GM20431 (cell line): ENCODE data around the gene TRAPPC6A.

Experiments
- in situ Hi-C: fragments of 300-500 bp; cut with MseI, MboI; formaldehyde crosslinking; loops from one replicate; pipeline ENCODE4 v1.15.0; 2020; ENCODE audit warnings: low sequenced_read_pairs; ENCODE audit not compliant: unreplicated experiment

TRAPPC6A gene

DNA sequence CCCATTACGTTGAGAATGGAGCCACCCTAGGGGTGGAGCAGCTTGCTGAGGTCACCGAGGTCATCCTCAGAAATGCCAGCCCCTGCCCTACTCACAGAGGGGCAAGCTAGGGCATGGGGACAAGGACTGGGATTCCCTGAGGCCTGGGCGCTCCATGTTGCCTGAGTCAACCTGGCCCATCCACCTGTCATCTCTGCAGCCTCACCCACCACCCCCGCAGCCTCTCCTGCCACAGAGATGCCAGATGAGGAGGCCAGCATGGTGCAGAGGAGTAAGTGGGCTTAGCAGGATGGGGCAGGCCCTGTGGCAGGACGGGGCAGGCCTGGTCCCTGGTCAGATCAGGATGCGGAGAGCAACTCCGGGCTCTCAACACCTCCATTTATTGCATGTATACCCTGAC lies 26.7 kb downstream of the TRAPPC6A start:
- in situ Hi-C loops: no loop called here

- in situ Hi-C loops: no loop called here
These were observed 27.2 kb downstream of the TRAPPC6A start for GRCh38 chr19:45150751-45151281.

DNA sequence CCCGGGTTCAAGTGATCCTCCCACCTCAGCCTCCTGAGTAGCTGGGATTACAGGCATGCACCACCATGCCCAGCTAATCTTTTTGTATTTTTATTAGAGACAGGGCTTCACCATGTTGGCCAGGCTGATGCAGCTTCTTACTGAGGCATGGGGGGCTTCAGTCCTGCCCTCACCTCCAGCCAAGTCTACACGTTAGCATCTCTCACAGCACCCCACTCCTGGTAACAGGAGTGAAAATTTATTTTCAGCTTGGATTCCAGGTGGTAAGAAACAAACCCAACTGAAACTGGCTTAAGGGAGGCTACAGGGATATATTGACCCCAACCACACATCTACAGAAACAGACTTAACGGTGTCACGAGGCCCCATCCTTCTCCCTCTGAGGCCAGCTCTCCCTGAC lies 27.9 kb downstream of the TRAPPC6A start:
- in situ Hi-C loops: no loop called here

DNA sequence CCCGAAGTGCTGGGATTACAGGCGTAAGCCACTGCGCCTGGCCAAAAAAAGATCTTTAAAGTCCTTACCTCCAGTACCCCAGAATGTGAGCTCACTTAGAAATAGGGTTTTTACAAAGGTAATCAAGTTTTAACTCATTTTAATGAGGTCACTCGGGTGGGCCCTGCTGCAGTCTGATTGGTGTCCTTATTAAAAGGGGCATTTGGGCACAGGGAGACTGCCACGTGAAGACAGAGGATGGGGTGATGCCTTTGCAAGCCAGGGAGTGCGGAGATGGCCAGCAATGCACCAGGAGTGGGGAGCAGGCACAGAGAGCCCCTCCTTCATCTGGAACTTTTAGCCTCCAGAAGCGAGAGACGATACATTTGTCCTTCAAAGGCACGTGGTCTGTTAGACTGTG lies 28.9 kb downstream of the TRAPPC6A start:
- in situ Hi-C loops: no loop called here

DNA sequence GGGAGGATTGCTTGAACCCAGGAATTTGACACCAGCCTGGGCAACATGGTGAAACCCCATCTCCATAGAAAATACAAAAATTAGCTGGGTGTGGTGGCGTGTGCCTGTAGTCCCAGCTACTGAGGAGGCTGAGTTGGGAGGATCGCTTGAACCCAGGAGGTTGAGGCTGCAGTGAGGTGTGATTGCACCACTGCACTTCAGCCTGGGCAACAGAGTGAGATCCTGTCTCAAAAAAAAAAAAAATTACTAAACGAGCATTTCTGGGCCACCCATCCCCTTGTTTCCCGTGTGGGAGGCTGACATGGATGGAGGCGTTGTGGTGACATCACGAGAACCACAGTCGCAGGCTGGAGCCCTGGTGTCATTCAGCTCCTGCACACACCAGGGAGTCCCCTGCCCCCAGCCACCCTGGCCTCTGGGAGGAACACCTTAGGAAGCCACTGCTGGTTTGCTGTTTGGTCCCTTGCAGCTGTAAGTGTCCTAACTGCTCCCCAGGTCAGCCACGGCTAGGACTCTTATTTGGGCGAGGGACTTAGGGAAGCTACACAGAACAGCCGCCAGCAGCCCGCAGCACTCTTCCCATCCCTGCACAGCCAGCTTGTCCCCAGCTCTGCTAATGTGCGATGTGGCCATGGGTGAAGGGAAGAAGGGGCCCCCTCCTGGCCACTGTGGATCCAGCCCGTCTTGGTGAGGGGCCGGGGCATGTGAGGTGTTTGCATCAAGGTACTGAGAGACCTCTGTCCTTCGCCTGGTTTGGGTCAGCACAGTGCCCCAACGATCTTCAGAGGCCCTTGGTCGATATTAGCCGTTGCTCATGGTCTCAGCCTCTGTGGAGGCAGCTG lies 30.0 kb downstream of the TRAPPC6A start:
- in situ Hi-C loops: no loop called here

DNA sequence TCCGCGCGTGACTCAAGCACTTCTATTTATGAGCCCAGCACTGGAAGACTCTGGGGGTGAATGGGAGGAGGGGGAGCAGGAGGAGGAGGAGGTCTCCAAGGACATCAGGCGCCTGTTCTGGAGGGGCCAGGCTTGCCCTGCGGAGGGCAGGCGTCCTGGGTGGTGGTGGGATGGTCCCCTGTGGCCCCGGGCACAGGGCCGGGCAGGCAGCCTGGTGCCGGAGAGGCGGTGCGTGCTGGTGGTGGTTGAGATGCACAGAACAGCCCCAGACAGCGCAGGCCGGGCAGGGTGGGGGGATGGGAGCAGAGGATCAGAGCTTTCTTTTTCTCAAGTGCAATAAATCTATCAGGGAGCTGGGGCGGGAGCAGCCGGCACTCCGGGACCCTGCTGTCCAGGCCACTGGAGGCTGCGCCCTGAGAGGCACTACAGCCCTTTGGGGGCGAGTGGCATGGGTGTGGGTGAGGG lies 31.3 kb downstream of the TRAPPC6A start:
- in situ Hi-C loops: no loop called here

- in situ Hi-C loops: no loop called here
These were observed 31.8 kb downstream of the TRAPPC6A start for GRCh38 chr19:45146251-45146650.

GRCh38 chr19:45145270-45146189 lies 32.5 kb downstream of the TRAPPC6A start:
- in situ Hi-C loops: no loop called here

DNA sequence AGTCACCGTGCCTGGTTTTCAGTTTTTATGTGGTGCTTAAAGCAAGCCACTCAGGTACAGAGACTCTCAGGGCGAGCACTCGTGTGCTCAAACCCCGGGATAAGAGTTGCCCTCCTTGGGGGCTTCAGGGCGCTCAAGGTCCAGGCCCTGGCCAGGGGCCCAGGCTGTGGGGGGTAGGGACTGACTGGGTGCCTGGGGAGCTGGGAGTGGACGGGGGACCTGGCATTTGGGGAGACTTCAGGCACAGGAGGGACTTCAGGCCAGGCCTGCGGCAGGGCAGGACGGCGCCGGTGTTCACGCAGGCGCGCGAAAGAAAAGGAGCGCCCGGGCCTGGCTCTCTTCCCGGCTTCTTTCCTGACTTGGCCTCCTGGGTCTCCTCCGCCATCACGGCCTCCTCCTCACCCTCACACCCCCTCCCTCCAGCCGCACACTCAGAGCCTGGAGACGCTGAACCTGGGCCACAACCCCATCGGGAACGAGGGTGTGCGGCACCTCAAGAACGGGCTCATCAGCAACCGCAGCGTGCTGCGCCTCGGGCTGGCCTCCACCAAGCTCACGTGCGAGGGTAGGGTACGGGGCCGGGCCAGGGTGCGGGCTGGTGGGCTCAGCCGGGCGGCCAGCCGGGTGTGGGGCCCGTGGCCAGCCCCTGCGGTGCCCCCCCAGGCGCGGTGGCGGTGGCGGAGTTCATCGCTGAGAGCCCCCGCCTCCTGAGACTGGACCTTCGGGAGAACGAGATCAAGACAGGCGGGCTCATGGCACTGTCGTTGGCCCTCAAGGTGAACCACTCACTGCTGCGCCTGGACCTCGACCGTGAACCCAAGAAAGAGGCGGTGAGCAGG lies 33.4 kb downstream of the TRAPPC6A start:
- in situ Hi-C loops: no loop called here

GRCh38 chr19:45142726-45143110 lies 35.3 kb downstream of the TRAPPC6A start:
- in situ Hi-C loops: no loop called here

DNA sequence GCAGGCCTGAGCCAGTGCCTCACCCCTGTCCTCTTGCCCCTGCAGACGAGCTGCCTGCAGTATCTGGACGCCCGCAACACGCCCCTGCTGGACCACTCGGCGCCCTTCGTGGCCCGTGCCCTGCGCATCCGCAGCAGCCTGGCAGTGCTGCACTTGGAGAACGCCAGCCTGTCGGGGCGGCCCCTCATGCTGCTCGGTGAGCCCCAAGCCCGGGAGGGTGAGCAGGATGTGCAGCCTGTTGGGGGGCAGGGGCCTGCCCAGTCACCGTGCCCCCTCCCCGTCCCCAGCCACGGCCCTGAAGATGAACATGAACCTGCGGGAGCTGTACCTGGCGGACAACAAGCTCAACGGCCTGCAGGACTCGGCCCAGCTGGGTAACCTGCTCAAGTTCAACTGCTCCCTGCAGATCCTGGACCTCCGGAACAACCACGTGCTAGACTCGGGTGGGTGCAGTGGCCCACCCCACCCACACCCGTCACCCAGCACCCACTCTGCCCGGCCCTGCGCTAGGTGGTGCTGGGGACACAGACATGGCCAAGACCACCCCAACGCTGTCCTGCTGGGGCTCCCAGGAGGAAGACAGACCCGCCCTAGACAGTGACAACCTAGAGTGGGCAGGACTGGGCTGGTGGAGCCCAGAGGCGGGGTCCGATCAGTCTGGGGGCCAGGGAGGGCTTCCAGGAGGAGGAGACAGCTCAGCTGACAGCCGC lies 35.9 kb downstream of the TRAPPC6A start:
- in situ Hi-C loops: no loop called here

DNA sequence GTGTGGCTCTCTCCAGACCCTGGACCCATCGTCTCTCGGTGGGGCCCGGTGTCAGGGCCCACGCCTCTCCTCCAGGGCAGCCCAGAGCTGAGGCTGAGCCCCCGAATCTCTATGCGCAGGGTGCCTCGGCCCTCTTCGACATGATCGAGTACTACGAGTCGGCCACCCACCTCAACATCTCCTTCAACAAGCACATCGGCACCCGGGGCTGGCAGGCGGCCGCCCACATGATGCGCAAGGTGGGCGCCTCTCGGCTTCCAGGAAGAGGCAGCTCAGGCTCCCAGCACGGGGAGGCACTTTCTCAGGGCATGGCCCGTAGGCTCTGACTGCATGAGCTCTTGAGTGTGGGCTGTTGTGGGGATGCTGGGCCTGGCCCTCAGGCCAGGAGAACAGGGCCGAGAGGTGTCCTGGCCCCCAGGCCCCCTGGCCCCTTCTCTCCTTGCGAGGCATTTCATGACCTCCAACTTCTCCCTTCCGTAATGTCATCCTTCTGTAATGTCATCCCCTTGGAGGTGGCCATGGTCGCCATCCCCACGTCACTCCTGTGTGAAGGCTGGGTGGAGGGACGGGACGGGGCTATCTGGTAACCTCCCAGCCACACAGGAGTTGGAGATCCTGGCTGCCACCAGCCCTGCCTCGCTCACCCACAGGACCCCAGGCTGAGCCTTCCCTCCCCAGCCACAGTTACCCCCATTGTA lies 36.7 kb downstream of the TRAPPC6A start:
- in situ Hi-C loops: no loop called here

DNA sequence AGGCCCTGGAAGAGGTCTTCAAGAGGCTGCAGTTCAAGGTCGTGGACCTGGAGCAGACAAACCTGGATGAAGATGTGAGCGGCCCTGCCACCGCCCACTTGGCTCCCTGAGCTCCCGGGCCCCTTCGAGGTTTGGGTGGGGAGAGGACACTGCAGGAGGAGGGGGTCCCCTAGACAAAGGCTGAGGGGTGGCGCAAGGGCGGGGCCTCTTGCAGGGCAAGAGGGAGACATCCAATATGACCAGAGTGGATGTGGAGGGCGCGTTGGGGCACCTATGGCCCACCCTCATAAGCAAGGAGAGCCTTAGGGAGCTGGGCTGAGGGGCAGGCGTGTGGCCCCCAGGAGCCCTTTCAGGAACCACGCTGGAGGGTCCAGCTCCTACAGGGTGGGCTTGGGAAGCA lies 37.5 kb downstream of the TRAPPC6A start:
- in situ Hi-C loops: no loop called here

DNA sequence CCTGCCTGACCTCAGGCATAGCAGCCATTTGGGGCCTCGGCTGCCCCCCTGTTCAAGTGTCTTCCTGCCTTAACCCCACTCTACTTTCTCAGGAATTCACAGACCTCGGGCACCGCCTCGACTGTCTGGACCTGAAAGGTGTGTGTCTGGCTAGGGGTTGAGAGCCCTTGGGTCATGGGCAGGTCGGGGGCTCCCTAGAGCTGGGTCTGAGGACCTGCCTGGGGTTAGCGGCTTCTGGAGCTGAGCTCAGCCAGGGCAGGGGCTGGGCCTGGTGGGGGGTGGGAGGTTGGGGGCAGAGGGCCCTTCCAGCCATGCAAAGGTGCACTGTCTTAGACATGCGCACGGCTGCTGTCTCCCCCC lies 37.9 kb downstream of the TRAPPC6A start:
- in situ Hi-C loops: no loop called here

GRCh38 chr19:45139286-45140143 lies 38.5 kb downstream of the TRAPPC6A start:
- in situ Hi-C loops: no loop called here

- in situ Hi-C loops: no loop called here
These were observed 39.7 kb downstream of the TRAPPC6A start for GRCh38 chr19:45138303-45138751.

- in situ Hi-C loops: no loop called here
These were observed 40.8 kb downstream of the TRAPPC6A start for GRCh38 chr19:45137179-45137761.
